ENCODE measurements around the gene RSPO4.

DNA sequence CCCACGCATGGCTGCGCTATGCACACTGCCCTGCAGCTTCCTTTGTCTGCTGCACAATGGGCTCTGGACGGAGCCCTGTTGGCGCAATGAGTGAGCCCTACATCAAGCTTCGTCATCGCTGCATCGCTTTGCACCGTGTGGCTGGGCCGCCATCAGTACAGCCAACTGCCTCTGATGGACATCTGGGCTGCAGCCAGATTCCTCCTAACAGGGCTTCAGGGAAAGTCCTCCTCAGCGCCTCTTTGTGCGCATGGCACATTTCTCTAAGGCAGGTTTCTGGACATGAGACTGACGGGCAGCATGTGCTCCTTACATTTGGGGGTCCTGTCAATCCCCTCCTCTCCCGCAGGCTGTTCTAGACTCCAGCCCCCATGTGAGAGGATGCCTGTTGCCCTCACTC lies 56.3 kb downstream of the RSPO4 start:
- TF ChIP-seq, protein P1, sequence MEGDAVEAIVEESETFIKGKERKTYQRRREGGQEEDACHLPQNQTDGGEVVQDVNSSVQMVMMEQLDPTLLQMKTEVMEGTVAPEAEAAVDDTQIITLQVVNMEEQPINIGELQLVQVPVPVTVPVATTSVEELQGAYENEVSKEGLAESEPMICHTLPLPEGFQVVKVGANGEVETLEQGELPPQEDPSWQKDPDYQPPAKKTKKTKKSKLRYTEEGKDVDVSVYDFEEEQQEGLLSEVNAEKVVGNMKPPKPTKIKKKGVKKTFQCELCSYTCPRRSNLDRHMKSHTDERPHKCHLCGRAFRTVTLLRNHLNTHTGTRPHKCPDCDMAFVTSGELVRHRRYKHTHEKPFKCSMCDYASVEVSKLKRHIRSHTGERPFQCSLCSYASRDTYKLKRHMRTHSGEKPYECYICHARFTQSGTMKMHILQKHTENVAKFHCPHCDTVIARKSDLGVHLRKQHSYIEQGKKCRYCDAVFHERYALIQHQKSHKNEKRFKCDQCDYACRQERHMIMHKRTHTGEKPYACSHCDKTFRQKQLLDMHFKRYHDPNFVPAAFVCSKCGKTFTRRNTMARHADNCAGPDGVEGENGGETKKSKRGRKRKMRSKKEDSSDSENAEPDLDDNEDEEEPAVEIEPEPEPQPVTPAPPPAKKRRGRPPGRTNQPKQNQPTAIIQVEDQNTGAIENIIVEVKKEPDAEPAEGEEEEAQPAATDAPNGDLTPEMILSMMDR (IDR thresholded peaks at IDR 0.05), result no peak
- no peak for TF ChIP-seq EP300 (IDR thresholded peaks at IDR 0.05)
- no peak for TF ChIP-seq POLR2A (IDR thresholded peaks at IDR 0.05)
